A204.1 (cell line): Measurements from ENCODE around the gene LIFR.
"Not testable (repeated sequence)": the region's sequence is repeated elsewhere in the genome, so short reads cannot be mapped to it uniquely, and the experiment has no call there.

Source experiments
- FAIRE-seq: peaks from 2 replicates; lab custom pipeline; 2012; peaks lifted over from hg19 to GRCh38; lab: Jason Lieb, UNC

The LIFR gene

GRCh38 chr5:38582293-38582974 is 26.0 kb upstream of the LIFR start:
- FAIRE-seq = no peak

DNA sequence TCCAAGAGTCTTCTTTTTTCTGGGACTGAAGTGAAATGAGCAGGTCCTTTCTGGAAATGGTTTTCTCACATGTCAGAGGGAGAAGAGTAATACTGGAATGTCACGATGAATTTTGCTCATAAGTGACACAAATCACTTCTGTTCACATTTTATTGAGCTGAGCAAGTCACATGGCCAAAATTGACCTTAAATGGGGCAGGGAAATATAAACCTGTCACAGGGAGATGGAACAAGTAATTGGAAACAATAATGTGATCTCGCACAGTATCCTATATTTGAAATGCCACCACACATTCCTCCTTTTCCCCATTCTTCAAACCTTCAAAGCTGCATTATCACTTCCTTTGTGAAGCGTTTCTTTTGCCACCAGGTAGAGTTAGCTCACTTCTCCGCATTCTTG is 25.2 kb upstream of the LIFR start:
- FAIRE-seq = no peak

- no peak for FAIRE-seq
These were observed 22.7 kb upstream of the LIFR start for GRCh38 chr5:38579105-38579504.

DNA sequence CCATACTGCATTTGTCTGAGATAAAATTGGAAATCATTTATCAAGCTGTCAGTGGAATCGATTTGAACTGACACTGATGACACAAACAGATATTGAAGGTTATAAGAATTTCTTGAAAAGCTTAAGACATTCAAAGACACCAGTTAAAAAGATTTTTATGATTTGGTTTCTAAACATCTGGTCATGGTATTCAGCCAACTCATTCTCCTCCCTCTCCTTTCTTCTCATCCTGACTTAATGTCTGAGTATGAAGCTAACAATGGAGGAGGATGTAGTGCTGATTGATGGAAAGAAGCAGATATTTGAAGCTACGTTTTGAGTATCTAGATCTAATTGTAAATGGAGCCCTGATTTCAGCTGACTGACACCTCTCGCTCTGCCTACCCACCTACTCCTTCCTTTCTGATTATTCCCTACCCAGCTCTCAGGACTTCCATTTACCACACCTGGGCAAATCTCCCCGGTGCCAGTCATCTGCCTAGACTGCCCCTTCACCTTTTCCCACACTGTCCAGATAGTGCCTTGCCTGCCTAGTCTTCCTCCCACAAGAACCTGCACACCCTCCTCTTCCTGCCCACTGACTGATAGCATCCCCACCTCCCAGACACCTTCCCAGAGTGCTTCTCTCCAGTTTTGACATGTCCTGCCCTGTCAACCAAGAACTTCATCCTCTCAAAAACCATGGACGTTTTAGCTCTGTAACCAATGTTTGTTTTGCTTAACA is 20.7 kb upstream of the LIFR start:
- FAIRE-seq = no peak

DNA sequence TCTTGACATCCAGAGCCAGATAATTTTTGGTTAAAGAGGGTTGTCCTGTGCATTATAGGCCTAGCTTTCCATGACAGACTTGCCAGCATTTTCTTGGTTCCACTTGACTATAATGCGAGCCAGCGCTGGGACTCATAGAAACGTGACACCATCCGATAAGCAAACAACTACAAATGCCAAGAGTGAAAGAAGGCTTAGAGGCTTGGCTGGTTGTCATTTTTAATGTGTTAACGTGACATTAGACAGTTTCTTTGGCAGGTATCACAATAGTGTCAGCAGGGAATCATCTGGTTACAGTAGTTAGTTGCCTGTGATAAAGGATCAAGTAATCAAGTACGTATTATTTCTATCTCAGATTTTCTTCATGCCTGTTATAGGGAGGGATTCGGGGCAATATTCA is 20.0 kb upstream of the LIFR start:
- FAIRE-seq = no peak

DNA sequence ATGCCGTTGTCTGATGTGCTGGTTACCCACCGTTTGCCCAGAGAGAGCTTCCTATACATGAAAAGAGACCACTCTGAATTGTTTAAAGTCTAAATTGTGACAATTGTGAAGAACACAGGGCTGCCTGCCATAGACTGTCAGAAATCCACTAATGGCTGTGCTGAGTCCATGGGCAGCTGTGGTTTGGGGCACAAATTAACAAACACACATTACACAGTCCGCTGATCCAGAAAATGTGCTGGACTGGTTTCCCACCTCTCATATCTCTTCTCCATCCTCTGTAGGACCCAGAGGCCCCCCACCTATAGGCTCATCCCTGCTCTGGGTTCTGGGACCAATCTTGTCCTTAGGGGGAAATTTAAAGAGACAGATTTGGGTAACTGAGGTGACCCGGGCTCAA is 19.0 kb upstream of the LIFR start:
- no peak for FAIRE-seq

DNA sequence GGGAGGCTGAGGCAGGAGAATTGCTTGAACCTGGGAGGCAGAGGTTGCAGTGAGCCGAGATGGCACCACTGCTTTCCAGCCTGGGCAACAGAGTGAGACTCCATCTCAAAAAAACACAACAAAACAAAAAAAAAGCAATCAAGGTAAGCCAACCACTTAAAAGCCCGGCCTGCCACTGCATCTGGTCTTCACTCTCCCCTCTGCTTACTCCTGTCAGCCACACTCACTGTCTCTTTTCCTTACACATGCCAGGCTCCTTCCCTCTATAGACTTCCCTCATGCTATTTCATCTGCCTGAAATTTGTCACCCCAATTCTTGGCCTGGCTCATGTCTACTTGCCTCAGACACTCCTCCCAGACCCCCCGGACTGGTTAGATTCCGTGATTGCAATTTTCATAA is 17.6 kb upstream of the LIFR start:
- no peak for FAIRE-seq

DNA sequence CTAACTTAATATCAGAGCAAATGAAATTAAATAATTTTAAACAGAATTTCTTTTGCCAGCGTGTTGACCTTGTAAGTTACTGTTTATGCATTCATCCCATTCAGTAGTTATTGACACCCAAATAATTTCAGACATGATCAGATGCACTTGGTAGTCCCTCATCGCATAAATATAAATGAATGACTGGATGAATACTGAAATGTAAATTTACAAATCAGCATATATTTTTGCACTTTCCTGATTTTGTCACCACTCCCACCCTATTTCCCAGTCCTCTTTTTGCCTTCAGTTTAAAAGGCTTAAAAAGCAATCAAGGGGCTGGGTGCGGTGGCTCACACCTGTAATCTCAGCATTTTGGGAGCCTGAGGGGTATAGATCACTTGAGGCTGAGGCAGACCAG is 17.1 kb upstream of the LIFR start:
- FAIRE-seq = no peak

- FAIRE-seq = no peak
These were observed 12.7 kb upstream of the LIFR start for GRCh38 chr5:38569180-38569579.

DNA sequence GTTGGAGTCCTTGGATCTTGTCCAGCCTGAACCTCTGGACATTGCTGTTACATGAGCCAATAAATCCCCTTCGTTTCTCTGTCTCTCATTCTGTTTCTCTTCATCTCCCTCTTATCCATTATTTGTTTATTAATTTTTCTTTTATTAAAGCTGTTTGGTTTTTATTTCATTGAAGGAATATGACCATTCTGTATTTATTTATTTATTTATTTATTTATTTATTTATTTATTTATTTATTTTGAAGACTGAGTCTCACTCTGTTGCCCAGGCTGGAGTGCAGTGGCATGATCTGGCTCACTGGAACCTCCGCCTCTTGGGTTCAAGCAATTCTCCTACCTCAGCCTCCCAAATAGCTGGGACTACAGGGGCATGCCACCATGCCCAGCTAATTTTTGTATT is 10.9 kb upstream of the LIFR start:
- not testable (repeated sequence) for FAIRE-seq

DNA sequence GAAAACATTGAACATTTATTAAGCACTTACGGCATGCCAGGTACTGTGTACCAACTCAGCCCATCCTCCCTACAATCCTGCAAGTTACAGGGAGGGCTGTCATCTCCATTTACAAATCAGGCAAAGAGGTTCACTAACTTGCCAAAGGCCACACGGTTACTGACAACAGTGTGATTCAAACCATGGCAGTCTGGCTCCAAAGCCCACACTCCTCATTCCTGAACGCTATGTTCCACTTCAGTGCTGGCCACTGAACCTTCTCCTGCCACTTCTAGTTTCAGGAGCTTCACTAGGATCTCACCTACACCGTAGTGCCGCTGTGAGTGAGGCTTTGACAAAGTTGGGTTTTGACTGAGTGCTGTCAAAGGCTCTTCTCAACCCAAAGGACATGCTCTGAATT is 7.2 kb upstream of the LIFR start:
- FAIRE-seq = no peak

DNA sequence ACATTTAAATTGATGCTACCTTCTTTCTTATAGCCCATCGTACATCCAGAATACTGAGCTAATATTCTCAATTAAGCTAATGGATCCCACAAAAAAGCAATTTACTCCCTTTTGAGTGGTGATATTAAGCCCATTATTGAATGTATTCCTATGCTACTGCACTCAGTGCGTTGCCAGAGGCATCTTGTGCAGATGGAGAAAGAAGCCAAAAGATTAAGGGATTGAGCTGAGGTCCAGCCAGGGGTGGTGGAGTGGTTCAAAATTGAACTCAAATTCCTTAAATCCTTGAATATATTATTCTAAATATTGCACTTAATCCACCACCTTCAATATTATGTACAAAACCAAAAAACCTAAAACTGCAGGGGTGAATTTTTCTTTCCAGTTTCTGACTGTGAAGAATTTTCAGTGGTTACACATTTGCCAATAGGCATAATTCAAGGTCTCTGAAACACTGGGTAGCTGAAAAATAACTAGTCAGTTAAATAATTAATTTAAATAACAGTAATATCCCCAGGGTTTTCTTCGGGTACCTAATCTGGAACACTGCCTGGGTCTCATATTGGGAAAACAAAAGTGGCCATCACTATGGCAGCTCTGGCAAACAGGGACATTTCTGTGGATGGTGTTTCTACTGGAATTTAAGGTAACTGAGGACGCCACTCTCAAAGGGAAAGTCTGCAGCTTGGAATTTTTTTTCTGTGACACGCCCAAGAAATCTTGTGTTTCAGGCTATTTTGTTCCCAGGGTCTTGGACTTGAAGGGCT is 6.2 kb upstream of the LIFR start:
- no peak for FAIRE-seq

DNA sequence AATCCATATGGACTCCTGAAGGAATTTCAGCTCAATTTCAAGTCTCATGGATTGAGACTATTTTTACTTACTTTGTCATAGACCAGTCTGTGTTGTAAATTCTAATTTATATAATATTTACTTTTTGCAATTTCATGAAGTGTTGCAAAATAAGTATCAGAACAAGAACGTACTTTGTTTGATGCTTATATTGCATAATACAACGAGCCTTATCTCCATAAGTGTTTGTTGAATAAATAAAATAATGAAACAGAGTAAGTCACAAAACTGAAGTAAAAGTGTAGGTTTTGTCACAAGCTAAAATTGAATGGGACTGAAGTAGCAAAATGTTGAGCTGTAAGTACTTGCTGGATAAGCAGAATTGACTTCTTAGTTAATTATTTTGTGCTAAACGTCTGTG is 3.0 kb upstream of the LIFR start:
- FAIRE-seq = no peak

- peak; percentile 3 for FAIRE-seq
These were observed 1.3 kb upstream of the LIFR start for GRCh38 chr5:38557792-38558191.

- FAIRE-seq = no peak
These were observed 863 bp upstream of the LIFR start for GRCh38 chr5:38557308-38557710.

- FAIRE-seq = no peak
These were observed 303 bp downstream of the LIFR start for GRCh38 chr5:38556088-38556598.

GRCh38 chr5:38555354-38556087 is 925 bp downstream of the LIFR start:
- no peak for FAIRE-seq

- no peak for FAIRE-seq
These were observed 1.6 kb downstream of the LIFR start for GRCh38 chr5:38554861-38555260.

DNA sequence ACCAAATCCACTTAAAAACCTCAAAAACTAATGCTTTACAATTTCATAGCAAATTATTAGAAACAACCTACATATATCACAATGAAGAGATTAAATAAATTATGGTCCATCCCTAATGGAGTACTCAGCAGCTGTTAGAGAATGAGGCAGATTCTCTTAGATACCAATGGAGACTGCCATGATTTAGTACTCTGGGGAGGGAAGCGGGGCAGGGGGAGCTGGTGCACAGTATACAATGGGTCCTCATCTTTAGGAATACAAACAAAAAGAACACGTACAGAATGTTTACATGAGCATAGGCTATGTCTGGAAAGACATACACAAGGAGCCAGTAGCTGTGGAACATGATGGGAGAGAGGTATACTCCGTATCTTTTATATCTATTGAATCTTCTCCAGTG is 2.0 kb downstream of the LIFR start:
- FAIRE-seq = no peak

GRCh38 chr5:38553001-38553521 is 3.4 kb downstream of the LIFR start:
- no peak for FAIRE-seq

DNA sequence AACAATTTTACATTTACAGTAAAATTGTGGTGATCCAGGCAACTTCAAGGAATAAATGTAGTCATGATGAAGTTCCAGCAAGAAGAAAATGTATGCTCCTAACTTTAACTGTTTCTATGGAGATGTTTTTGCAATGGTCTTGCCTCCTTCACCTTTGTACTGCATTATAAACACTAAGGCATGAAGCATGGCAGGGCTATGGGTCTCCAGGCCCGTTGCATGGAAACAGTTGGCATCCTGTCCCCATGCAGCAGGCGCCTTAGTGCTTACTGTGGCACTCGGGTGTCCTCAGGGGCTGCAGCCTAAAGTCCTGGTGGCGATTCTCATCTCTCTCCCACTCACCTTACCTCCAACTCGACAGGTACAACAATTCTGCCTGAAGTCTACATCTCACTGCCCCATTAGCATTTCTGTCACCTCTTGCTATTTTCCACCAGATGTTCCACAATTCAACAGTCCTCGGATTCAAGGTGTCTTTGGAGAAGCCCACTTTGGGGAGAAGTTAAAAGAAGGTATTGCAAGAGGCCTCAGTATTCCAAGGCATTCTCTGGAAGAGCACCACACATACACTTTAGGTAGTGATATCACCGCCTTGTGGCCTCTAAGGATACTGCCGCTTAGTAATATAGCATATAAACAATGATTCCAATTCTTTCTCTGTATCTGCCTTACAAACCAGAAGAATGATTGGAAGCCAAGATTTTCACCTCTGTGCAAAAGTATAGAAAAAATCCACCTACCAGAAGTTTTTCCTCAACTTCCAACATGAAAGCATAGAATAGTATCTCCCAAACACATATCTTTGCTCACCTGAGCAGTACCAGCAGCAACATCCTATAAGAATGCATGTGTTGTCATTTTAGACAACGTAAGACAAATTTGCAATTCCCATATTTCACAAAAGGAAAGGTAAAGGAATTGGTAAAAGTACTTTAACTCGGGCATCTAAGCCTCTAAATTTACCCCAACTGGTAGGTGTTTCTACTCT is 5.1 kb downstream of the LIFR start:
- FAIRE-seq = peak; percentile 84
